ENCODE data around the gene SNX25.

Gene SNX25

GRCh38 chr4:185332575-185333464, 123.4 kb downstream of the SNX25 start:
- H3K4me3 ChIP-seq (IDR thresholded peaks at IDR 0.05; ENCODE audit: insufficient read depth, low read depth, low read length): no peak overlapping the region

GRCh38 chr4:185334326-185334725, 124.9 kb downstream of the SNX25 start:
- Histone ChIP-seq H3K4me1 (ENCODE audit: low read depth, poor library complexity, severe bottlenecking) (peaks cover 66% of the 10 kb centered on the region), H3K27ac (no peak overlapping the region), H3K4me2 (peak overlapping the region; percentile 76; the same call in 1 of the 2 replicates), H3K9ac (no peak overlapping the region), H3K4me3 (IDR thresholded peaks at IDR 0.05; ENCODE audit: insufficient read depth, low read depth, low read length) (no peak overlapping the region), H3K27me3 (ENCODE audit: insufficient read depth, low read depth) (no peaks in the 10 kb centered on the region), H3K36me3 (ENCODE audit: insufficient read depth) (no peaks in the 10 kb centered on the region), H4K20me1 (ENCODE audit: insufficient read depth) (no peaks in the 10 kb centered on the region), H3K79me2 (ENCODE audit: insufficient read depth, low read depth) (no peaks in the 10 kb centered on the region), H2AFZ (ENCODE audit: low read depth) (no peak overlapping the region)
- no peak for TF ChIP-seq CTCF (conservative IDR thresholded peaks at IDR 0.05; ENCODE audit: low read depth, low read length)

More at GRCh38 chr4:185332575-185333464, 123.4 kb downstream of the SNX25 start:
- TF ChIP-seq CTCF (conservative IDR thresholded peaks at IDR 0.05; ENCODE audit: low read depth, low read length): no peak
- H4K20me1 ChIP-seq (ENCODE audit: insufficient read depth): no peaks in the 10 kb centered on the region
- no peak overlapping the region; the same call in 1 of the 2 replicates for H3K9ac ChIP-seq
- no peaks in the 10 kb centered on the region for H3K36me3 ChIP-seq (ENCODE audit: insufficient read depth)
- no peak overlapping the region for H2AFZ ChIP-seq (ENCODE audit: low read depth)
- H3K4me2 ChIP-seq: peak overlapping the region; percentile 76
- H3K27ac ChIP-seq: peak overlapping the region; percentile 70
- H3K4me1 ChIP-seq (ENCODE audit: low read depth, poor library complexity, severe bottlenecking): peaks cover 65% of the 10 kb centered on the region
- H3K79me2 ChIP-seq (ENCODE audit: insufficient read depth, low read depth): no peaks in the 10 kb centered on the region
- no peaks in the 10 kb centered on the region for H3K27me3 ChIP-seq (ENCODE audit: insufficient read depth, low read depth)

GRCh38 chr4:185335579-185335978, 126.2 kb downstream of the SNX25 start:
- H3K79me2 ChIP-seq (ENCODE audit: insufficient read depth, low read depth): no peaks in the 10 kb centered on the region
- H3K27ac ChIP-seq: no peak overlapping the region
- no peaks in the 10 kb centered on the region for H3K36me3 ChIP-seq (ENCODE audit: insufficient read depth)
- no peaks in the 10 kb centered on the region for H3K27me3 ChIP-seq (ENCODE audit: insufficient read depth, low read depth)
- no peak overlapping the region for H3K4me2 ChIP-seq
- H3K4me3 ChIP-seq (IDR thresholded peaks at IDR 0.05; ENCODE audit: insufficient read depth, low read depth, low read length): no peak overlapping the region
- no peak overlapping the region for H2AFZ ChIP-seq (ENCODE audit: low read depth)
- TF ChIP-seq CTCF (conservative IDR thresholded peaks at IDR 0.05; ENCODE audit: low read depth, low read length): no peak
- no peaks in the 10 kb centered on the region for H4K20me1 ChIP-seq (ENCODE audit: insufficient read depth)
- peaks cover 64% of the 10 kb centered on the region for H3K4me1 ChIP-seq (ENCODE audit: low read depth, poor library complexity, severe bottlenecking)
- no peak overlapping the region for H3K9ac ChIP-seq

GRCh38 chr4:185339941-185340340, 130.5 kb downstream of the SNX25 start:
- Histone ChIP-seq H3K4me1 (ENCODE audit: low read depth, poor library complexity, severe bottlenecking) (peaks cover 25% of the 10 kb centered on the region), H3K36me3 (ENCODE audit: insufficient read depth) (no peaks in the 10 kb centered on the region), H3K9ac (no peak overlapping the region), H2AFZ (ENCODE audit: low read depth) (no peak overlapping the region), H3K4me3 (IDR thresholded peaks at IDR 0.05; ENCODE audit: insufficient read depth, low read depth, low read length) (no peak overlapping the region), H3K27me3 (ENCODE audit: insufficient read depth, low read depth) (no peaks in the 10 kb centered on the region), H3K79me2 (ENCODE audit: insufficient read depth, low read depth) (no peaks in the 10 kb centered on the region), H4K20me1 (ENCODE audit: insufficient read depth) (no peaks in the 10 kb centered on the region), H3K27ac (no peak overlapping the region), H3K4me2 (no peak overlapping the region)
- TF ChIP-seq CTCF (conservative IDR thresholded peaks at IDR 0.05; ENCODE audit: low read depth, low read length): no peak

Data from KMS-11 (cell line).